ENCODE data around the gene SLC17A7. TPM values are rescaled to one million over a fixed set of nuclear protein-coding genes. Genes with fewer than 3 reads are reported as not detected.
A peak's percentile ranks its signal among the peaks of the same experiment; 100 is the strongest.
"Not testable (repeated sequence)": the region's sequence is repeated elsewhere in the genome, so short reads cannot be mapped to it uniquely, and the experiment has no call there.

The SLC17A7 gene
- polyA plus RNA-seq, 12 donors, result 0.68 to 1.8 (median 1.1) TPM; not detected in 2

- DNase-seq, result no peak
Measured at GRCh38 chr19:49445997-49446396, 4.7 kb upstream of the SLC17A7 start.

DNA sequence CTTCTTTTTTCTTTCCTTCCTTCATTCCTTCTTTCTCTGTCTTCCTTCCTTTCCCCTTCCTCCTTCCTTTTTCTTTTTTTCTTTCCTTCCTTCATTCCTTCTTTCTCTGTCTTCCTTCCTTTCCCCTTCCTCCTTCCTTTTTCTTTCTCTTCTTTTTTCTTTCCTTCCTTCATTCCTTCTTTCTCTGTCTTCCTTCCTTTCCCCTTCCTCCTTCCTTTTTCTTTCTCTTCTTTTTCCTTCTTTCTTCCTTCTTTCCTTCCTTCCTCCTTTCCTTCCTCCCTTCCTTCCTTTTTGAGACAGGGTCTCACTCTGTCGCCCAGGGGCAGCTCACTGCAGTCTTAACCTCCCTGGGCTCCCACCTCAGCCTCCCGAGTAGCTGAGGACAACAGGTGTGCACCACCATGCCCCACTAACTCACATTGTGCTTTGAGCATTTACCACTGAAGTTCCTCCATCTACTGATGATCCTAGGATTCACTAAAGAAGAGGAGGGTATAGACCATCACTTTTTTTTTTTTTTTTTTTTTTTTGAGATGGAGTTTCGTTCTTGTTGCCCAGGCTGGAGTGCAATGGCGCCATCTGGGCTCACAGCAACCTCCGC lies 2.9 kb upstream of the SLC17A7 start:
- DNase-seq, result not testable (repeated sequence)

GRCh38 chr19:49443366-49444099 lies 2.2 kb upstream of the SLC17A7 start:
- peak; percentile 97 for DNase-seq

DNA sequence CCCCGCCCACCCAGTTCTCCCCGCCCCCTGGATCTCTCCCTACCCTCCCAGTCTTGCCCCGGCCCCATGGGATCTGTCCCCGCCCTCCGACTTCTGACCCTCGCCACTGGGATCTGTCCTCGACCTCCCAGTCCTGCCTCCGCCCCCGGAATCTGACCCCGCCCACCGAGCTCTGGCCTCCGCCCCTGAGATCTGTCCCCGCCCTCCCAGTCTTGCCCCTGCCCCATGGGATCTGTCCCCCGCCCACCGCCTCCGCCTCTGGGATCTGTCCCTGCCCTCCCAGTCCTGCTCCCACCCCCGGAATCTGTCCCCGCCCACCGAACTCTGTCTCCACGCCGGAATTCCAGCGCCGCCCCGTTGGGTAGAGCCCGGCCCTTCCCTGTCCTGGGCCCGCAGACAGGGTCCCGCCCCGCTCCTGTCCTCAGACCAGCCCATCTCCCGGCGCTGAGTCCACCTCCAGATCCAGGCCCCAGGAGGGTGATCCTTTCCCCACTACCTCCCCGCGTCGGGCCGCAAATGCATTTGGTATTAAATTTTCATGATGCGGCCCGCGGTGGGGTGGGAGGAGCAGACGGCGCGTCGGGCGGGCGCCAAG lies 1.5 kb upstream of the SLC17A7 start:
- DNase-seq, result peak; percentile 89

- no peak for DNase-seq
Measured at GRCh38 chr19:49442354-49442753, 1.0 kb upstream of the SLC17A7 start.

GRCh38 chr19:49441960-49442350 lies 628 bp upstream of the SLC17A7 start:
- no peak for DNase-seq

DNA sequence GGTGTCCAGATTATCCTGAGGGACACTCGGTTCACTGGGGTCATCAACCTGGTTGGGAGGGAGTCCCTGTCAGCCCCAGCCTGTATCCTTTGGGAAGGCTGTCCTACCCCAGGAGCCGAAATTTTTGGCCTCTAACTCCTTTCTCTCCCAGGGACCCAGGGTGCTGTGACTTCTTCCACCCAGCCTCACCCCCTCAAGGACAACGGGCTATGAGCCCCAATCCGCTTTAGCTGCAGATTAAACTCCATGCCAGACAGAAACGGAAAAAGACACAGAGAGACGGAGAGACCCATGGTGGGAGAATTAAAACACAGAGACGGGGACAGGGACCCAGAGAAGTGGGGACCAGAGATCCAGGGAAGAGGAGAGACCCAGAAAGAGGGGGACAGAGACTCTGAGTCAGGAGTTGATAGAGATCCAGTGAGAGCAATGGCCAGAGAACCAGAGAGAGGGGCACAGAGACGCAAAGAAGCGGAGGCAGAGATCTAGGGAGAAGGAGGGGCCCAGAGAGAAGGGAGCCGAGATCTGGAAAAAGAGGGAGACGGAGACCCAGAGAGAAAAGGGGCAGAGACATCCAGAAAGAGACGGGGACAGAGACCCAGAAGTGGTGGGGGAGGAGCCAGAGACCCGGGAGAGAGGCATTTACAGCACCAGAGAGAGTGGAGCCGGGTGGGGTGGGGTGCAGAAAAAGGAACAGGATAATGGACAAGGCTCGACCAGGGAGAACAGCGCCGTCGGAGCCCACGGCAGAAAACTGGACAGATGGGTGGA lies 703 bp downstream of the SLC17A7 start:
- no peak for DNase-seq

- DNase-seq, result no peak
Measured at GRCh38 chr19:49439836-49440235, 1.5 kb downstream of the SLC17A7 start.

GRCh38 chr19:49438261-49438660 lies 3.1 kb downstream of the SLC17A7 start:
- no peak for DNase-seq

GRCh38 chr19:49437231-49437630 lies 4.1 kb downstream of the SLC17A7 start:
- no peak for DNase-seq

- DNase-seq, result no peak
Measured at GRCh38 chr19:49436381-49437017, 4.8 kb downstream of the SLC17A7 start.

DNA sequence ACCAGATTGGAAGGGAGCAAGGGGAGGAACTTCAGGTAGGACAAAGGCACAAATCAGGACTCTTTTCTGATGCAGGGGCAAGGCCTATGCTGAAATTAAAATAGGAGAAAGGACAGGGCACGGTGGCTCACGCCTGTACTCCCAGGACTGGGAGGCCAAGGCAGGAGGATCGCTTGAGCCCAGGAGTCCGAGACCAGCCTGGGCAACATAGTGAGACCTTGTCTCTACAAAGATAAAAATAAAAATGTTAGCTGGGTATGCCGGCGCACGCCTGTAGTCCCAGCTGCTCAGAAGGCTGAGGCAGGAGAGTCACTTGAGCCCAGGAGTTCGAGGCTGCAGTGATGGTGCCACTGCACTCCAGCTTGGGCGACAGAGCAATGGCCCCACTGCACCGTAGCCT lies 5.7 kb downstream of the SLC17A7 start:
- DNase-seq, result no peak

- no peak for DNase-seq
Measured at GRCh38 chr19:49434907-49435583, 6.3 kb downstream of the SLC17A7 start.

- DNase-seq, result no peak
Measured at GRCh38 chr19:49433240-49433901, 8.0 kb downstream of the SLC17A7 start.

GRCh38 chr19:49432141-49433073 lies 8.9 kb downstream of the SLC17A7 start:
- no peak for DNase-seq

DNA sequence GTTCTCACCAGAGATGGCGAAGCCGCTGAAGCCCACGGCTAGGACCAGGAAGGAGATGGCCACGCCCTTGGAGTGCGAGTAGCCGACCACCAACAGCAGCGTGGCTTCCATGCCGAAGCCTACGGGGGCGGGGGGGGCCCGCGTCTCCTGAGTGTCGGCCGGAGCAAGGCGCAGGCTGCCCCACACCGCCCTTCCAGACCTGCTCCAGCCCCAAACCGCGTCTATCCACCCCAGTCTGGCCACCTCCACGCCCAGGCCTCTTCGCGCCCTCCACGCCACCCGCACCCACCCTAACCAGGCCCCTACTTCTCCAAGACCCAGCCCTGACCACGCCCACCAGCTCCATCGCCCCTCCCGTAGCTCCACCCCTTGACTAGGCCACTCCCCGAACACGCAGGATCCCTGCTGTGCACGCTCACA lies 10.0 kb downstream of the SLC17A7 start:
- no peak for DNase-seq

- DNase-seq, result no peak
Measured at GRCh38 chr19:49430678-49431329, 10.5 kb downstream of the SLC17A7 start.

- no peak for DNase-seq
Measured at GRCh38 chr19:49430172-49430677, 11.1 kb downstream of the SLC17A7 start.

Data from muscle of arm (tissue), 12 donors.